ENCODE measurements around the gene CELF5.
"Not testable (repeated sequence)": the region's sequence is repeated elsewhere in the genome, so short reads cannot be mapped to it uniquely, and the experiment has no call there.

CELF5 gene

DNA sequence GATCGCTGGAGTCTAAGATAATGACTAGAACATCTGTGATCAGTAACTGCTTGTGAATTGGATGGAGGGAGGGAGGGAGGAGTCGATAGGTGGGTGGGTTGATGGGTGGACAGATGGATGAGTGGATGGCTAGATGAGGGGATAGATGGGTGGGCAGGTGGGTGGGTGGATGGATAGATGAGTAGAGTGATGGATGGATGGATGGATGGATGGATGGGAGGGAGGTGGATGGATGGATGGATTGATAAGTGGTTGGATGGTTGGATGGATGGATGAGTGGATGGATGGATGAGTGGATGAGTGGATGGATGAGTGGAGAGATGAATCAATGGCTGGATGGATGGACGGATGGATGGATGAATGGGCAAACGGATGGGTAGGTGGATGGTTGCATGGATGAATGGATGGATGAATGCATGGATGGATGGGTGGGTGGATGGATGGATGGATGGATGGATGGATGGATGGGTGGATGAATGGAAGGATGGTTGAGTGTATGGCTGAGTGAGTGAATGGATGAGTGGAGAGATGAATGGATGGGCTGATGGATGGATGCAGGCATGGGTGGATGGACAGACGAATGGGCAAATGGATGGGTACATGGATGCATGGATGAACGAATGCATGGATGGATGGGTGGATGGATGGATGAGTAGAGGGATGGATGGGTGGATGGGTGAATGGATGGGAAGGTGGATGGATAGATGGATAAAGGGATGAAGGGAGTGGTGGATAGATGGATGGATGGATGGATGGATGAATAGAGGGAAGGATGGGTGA is 97.9 kb downstream of the CELF5 start:
- no peak for DNase-seq (ENCODE audit: low spot score)

DNA sequence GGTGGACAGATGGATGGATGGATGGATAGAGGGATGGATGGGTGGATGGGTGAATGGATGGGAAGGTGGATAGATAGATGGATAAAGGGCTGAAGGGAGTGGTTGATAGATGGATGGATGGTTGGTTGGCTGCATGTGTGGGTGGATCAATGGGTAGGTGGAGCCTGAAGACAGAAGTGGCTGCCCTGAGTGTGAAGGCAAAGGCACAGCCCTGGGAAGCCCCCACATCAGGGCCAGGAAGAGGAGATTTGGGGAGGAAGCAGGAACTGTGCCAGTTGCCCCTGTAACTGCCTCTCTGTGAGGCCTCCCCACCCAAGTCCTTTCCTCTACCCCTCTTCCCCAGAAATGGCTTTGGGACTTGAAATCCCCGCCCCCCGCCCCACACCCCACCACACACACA is 98.6 kb downstream of the CELF5 start:
- no peak for DNase-seq (ENCODE audit: low spot score)

DNA sequence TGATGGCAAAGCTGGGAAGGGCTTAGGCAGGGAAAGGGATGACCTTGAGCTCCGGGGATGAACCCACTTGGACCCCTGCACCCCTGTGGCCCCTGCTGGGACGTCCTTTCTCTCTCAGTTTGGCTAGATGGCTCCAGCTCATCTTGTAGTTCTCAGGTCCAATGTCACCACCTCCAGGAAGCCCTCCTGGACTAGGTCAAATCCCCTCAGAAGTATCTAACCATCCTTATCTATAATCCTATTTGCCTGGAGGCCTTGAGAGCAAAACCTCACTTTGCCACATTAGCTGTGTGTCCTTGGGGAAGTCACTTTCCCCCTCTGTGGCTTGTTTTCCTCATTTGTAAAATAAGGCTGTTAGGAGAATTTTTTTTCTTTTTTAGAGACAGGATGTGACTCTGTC is 99.2 kb downstream of the CELF5 start:
- no peak for DNase-seq (ENCODE audit: low spot score)

DNA sequence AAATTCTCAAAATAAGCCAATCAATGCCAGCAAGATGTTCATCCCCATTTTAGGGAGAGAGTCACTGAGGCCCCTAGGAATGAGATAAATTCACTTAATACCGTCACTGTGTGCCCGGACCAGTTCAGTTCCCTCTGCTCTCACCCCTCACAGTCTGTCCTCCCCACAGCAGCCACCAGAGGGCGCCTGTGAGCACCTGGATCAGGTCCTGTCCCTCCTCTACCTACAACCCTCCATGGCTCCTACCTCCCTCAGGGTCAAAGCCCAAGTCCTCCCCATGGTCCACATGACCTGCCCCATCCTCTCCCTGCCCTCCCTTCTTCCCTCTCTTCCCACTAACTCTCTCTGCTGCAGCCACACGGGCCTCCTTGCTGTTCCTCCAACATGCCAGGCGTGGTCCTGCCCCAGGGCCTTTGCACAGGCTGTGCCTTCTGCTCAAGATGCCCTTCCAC is 100.0 kb downstream of the CELF5 start:
- DNase-seq (ENCODE audit: low spot score), result peak; percentile 47

DNA sequence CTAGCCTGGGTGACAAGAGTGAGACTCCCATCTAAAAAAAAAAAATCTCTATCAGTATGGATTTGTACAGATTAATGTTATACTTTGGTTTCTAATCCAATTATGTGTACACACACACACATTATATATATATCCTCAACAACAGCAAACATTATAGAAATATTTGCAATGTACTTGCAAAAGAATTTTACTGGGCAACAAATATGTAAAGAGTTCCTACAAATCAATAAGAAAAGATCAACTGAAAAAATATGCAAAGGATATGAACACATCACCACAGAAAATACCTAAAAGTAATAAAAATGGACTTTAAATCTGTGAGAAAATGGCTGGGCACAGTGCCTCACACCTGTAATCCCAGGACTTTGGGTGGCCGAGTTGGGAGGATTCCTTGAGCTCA is 101.0 kb downstream of the CELF5 start:
- DNase-seq (ENCODE audit: low spot score), result no peak

DNA sequence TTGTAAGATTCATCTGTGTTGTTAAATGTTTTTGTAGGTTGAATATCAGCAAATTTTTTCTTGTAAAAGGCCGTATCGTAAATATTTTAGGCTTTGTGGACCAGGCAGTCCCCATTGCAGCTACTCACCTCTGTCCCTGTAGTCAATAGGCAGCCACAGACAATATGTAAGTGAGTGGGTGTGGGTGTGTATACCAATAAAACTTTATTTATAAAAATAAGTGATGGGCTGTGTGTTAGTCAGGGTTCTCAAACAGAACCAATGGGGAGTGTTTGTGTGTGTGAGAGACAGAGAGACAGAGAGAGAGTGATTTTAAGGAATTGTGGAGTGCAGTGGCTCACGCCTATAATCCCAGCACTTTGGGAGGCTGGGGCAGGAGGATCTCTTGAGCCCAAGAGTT is 104.3 kb downstream of the CELF5 start:
- no peak for DNase-seq (ENCODE audit: low spot score)

DNA sequence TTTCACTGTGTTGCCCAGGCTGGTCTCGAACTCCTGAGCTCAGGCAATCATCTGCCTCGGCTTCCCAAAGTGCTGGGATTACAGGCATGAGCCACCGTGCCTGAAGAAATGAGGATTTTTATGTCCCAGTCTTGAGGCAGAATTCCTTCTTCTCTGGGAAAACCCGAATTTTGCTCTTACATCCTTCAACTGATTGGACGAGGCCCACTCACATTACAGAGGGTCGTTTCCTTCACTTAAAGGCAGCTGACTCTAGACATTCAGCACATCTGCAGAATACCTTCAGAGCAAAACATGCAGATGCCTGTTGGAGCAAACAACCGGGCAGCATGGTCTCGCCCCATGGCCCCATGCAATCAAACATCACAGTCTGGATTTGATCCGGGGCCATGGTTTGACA is 105.6 kb downstream of the CELF5 start:
- no peak for DNase-seq (ENCODE audit: low spot score)

DNA sequence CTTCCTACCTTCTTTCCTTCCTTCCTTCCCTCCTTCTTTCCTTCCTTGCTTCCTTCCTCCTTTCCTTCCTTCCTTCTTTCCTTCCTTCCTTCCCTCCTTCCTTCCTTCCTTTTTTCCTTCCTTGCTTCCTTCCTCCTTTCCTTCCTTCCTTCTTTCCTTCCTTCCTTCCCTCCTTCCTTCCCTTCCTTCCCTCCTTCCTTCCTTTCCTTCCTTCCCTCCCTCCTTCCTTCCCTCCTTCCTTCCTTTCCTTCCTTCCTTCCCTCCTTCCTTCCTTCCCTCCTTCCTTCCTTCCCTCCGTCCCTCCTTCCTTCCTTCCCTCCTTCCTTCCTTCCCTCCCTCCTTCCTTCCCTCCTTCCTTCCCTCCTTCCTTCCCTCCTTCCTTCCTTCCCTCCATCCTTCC is 107.8 kb downstream of the CELF5 start:
- not testable (repeated sequence) for DNase-seq (ENCODE audit: low spot score)

DNA sequence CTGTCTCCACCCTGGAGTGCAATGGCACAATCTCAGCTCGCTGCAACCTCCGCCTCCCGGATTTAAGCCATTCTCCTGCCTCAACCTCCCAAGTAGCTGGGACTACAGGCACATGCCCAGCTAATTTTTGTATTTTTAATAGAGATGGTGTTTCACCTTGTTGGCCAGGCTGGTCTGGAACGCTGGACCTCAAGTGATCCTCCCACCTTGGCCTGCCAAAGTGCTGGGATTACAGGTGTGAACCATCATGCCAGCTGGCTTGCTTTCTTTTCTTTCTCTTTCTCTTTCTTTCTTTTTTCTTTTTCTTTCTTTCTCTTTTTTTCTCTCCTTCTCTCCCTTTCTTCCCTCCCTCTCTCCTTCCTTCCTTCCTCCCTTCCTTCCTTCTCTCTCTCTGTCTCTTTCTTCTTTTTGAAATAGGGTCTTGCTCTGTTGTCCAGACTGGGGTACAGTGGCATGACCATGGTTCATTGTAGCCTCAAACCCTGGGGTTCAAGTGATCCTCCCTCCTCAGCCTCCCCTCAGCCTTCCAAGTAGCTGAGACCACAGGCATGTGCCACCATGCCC is 108.6 kb downstream of the CELF5 start:
- DNase-seq (ENCODE audit: low spot score), result no peak

DNA sequence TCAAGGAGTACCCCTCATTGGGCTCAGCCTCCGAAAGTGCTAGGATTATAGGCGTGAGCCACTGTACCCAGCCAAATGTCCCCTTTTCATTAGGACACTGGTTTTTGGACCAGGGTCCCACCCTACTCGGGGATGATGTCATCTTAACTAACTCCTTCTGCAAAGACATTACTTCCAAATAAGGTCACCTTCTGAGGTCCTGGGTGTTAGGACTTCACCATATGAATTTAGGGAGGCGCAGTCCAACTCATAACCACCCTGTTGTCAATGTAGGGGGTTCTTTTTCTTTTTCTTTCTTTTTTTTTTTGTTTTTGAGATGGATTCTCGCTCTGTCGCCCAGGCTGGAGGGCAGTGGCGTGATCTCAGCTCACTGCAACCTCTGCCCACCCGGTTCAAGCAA is 109.2 kb downstream of the CELF5 start:
- no peak for DNase-seq (ENCODE audit: low spot score)

DNA sequence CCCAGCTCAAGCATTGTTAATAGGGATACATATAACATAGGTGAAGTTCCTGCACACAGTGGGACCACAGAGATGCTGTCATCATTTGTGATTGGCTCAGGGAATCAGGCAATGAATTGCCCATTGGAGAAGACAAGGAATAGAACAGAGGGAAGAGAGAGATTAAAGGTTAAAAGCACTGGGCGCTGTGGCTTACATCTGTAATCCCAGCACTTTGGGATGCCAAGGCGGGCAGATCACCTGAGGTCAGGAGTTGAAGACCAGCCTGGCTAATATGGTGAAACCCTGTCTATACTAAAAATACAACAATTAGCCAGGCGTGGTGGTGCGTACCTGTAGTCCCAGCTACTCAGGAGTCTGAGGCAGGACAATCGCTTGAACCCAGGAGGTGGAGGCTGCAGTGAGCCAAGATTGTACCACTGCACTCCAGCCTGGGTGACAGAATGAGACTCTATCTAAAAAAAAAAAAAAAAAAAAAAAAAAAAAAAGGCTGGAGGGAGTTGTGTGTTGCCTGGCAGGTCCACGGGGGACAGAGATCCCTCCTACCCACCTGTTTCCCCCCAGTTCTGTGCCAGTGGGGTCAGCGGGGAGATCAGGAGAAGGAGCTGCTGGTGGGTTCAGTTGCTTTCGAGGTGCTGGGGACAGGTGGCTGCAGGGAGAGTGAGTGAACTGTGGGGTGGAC is 110.4 kb downstream of the CELF5 start:
- DNase-seq (ENCODE audit: low spot score), result not testable (repeated sequence)

DNA sequence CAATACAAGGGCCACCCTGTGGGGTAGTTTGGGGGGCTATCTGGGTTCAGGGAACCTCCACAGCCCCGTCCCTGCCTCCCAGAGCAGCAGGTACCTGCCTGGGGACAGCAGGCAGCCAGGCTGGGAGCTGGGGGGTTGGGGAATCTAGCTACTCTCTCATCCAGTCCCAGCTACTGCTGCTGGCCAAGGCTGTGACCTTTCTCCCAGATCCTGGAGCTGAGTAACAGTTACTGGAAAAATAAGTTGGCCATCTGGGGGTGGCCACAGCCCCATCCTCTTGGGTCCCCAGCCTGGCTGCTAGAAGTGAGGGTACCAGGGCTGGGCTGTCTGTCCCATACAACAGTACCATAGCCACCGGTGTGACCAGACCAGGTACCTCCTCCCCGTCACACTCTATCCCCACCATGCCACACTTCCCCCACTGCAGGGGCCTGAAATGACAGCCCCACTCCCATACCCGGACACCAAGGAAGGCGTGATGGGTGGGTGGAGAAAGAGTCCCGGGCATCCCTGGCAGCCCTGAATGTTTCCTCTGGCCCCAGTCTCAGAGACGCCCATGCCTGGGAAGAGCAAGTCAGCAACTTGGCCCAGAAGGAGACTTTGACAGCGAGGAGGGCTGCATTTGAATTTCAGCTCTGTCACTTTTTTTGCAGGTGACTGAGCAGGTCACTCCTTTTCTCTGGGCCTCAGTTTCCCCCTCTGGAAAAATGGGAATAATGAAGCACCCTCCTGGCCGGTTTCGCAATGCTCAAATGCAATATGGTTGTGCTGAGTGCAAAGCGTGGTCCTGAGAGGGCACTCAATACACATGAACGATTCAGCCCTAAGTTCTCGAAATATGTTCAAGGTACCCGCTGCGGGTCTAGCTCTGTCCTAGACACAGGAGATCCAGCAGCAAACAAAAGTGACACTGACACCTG is 111.2 kb downstream of the CELF5 start:
- no peak for DNase-seq (ENCODE audit: low spot score)

DNA sequence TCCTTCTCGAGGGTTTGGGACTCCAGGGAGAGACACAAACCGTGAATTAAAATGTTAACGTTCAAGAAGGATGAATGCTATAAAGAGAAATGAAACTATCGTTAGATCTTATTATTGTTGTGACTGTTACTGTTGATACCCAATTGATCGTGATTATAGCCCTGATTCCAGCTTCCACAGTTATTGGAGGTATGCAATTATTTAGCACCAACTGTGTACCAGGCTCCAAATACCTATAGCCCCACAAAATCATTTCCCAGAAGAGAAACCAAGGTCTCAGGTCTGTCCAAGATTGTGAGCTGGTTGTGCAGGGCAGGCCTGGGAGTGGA is 111.9 kb downstream of the CELF5 start:
- no peak for DNase-seq (ENCODE audit: low spot score)

DNA sequence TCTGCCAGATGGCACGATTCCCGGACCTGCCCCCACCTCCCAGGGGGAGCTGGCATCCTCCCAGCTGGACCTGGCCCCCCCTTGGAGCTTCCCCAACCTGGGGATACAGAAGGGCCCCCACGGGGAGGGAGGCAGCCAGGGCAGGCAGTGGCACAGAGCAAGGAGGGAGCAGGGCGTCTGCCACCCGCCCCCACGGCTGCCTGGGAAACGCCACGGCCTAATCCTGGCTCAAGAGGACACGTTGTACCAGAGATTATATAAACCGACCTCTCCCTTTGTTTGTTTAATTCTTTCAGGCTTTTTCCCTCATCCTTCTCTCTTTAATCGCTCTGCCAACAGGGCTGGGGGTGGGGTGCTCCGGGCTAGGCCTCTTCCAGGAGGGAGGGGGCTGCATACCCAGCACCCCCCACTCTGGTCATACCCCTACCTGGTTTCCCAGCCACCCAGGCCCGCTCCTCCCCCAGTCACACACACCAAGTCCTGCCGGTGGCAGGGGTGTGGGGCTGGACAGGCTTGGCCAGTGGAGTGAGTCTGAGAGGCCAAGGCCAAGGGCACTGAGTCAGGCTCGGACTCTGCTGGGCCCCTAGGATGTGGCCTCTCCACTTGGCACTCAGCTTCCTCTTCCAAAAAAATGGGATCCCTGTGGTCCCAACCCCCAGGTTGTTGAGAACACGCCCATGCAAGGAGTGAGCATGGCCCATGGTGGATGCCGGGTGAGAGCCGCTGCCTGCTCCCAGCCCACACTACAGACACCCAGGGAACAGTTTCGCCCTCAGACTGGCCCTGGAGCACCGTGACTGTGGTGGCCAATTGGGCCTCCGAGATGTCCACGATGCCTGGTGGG is 112.4 kb downstream of the CELF5 start:
- no peak for DNase-seq (ENCODE audit: low spot score)

DNA sequence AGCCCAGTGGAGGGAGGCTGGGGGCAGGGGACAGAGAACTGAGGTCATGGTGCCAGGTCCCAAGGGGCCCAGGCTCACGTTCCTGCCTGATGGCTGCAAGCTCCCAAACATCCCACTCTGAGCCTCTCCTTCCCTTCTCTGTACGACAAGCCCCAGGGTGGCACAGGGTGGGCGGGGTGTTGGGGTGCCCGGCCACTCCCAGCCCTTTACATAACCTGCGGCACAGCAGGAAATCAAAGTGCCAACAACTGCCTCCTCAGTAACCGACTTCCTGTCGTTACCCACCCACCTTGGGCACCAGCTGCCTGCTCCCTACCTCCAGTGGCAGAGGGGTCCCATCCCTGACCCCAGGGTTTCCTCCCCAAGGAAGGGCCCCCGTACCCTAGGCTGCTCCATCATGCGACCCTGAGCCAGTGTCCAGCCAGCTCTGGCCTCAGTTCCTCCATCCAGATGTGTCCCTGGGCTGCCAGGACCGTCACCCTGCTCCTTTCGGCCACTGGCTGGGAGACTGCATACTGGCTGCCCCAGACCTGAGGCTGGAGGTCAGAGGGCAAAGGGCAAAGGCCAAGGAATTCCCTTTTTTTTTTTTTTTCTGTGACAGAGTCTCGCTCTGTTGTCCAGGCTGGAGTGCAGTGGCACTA is 114.2 kb downstream of the CELF5 start:
- DNase-seq (ENCODE audit: low spot score), result peak; percentile 84

DNA sequence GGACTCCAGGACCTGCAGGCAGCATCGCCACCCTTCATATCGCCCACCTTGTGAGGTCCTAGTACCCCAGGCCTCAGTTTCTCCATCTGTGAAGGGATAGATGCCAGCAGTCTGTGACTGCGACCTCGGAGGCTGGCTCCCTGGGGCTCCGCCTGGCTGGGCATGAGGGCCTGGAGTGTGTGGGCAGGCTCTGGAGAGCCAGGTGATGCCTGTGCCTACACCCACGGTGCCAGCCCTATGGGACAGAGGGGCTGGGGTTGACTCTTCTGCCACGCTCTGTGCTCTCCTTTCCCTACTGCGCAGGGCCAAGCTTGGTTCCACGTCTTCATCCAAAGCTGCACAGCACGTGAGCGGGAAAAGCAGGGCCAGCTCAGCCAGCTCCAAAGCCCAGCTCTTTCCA is 115.9 kb downstream of the CELF5 start:
- no peak for DNase-seq (ENCODE audit: low spot score)

DNA sequence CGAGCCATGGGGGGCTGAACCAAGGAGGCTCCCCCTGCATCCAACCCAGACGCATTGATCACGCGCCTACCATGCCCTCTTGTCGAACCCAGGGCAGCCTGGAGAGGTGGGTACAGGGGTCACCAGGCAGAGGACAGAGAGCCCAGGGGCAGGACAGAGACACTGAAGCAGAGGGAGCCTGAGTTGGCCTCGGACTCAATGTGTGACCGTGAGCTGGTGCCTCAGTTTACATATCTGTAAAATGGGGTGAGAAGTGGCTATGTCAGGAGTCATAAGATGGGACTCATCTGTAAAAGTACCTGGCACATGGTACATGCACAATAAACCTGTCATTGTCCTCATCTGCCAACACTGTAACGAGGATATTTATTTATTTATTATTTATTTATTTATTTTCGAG is 117.8 kb downstream of the CELF5 start:
- no peak for DNase-seq (ENCODE audit: low spot score)

DNA sequence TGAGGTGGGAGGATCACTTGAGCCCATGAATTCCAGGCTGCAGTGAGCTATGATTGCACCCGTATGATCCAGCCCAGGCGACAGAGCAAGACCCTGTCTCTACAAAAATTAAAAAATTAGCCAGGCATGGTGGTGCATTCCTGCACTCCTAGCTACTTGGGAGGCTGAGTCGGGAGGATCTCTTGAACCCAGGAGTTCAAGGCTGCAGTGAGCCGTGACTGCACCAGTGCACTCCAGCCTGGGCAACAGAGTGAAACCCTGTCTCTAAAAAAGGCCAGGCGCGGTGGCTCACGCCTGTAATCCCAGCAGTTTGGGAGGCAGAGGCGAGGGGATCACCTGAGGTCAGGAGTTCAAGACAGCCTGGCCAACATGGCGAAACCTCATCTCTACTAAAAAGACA is 118.5 kb downstream of the CELF5 start:
- DNase-seq (ENCODE audit: low spot score), result not testable (repeated sequence)

DNA sequence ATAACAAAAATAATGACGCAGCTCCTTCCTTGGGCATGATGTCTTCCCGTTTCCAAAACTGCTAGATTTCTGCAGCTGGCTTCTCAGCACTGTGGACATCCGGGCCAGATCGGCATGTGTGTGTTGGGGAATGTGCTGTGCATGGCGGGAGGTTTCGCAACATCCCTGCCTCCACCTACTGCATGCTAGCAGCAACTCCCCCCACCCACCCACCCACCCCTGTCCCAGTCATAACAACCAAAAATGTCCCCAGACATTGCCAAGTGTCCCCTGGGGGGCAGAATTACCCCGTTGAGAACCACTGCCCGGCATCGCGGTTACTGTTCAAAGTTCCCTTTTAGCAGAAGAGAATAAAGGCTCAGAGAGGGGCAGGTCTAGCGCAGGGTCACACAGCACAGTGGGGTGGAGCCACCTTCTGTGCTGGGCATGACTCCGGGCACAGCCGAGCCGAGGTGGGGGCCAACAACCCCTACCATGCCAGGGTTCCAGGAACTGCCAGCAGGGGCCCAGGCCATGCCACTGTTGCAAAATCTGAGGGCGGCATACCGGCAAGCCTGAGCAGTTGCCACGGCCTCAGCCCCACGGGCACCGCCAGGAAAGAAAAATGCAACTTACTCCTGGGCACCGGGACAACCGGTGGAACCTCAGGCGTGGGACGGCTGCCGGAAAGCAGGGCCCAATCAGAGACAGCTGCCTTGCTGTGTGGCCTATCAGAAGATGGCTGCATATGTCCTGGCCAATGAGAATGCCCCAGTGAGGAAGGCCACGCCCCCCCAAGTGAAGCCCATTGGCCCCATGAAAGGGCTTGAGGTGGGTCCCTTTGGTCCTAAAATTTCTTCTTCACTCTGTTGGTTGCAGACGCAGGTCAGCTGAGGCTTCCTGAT is 119.4 kb downstream of the CELF5 start:
- peak; percentile 38 for DNase-seq (ENCODE audit: low spot score)
